ENCODE data around the gene MAP4K3.

GRCh38 chr2:39435741-39436591 lies 1.1 kb downstream of the MAP4K3 start:
- TF ChIP-seq CTCF (IDR thresholded peaks at IDR 0.05) (no peak), POLR2AphosphoS5 (IDR thresholded peaks at IDR 0.05) (no peak)

Data from upper lobe of left lung (tissue), 4 donors.